ENCODE data around the gene OR51V1.

OR51V1 gene

GRCh38 chr11:5230266-5230665 is 29.8 kb upstream of the OR51V1 start:
- DNase-seq (ENCODE audit: low read depth in 2 of 2) = no peak

- no peak for DNase-seq (ENCODE audit: low read depth in 2 of 2)
These were observed 29.3 kb upstream of the OR51V1 start for GRCh38 chr11:5229796-5230195.

GRCh38 chr11:5229356-5229755 is 28.9 kb upstream of the OR51V1 start:
- DNase-seq (ENCODE audit: low read depth in 2 of 2) = no peak

GRCh38 chr11:5228124-5228523 is 27.6 kb upstream of the OR51V1 start:
- no peak for DNase-seq (ENCODE audit: low read depth in 2 of 2)

GRCh38 chr11:5227681-5228080 is 27.2 kb upstream of the OR51V1 start:
- DNase-seq (ENCODE audit: low read depth in 2 of 2) = no peak

DNA sequence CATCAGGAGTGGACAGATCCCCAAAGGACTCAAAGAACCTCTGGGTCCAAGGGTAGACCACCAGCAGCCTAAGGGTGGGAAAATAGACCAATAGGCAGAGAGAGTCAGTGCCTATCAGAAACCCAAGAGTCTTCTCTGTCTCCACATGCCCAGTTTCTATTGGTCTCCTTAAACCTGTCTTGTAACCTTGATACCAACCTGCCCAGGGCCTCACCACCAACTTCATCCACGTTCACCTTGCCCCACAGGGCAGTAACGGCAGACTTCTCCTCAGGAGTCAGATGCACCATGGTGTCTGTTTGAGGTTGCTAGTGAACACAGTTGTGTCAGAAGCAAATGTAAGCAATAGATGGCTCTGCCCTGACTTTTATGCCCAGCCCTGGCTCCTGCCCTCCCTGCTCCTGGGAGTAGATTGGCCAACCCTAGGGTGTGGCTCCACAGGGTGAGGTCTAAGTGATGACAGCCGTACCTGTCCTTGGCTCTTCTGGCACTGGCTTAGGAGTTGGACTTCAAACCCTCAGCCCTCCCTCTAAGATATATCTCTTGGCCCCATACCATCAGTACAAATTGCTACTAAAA is 26.3 kb upstream of the OR51V1 start, which contains the start of gene HBB:
HBB (minus strand) TSS at position 340 of the 579 bp plus-strand sequence; CDS start at position 290, 50 bp downstream.
- DNase-seq (ENCODE audit: low read depth in 2 of 2) = no peak

- no peak for DNase-seq (ENCODE audit: low read depth in 2 of 2)
These were observed 25.0 kb upstream of the OR51V1 start for GRCh38 chr11:5225480-5225871.

- no peak for DNase-seq (ENCODE audit: low read depth in 2 of 2)
These were observed 24.3 kb upstream of the OR51V1 start for GRCh38 chr11:5224538-5225479.

- DNase-seq (ENCODE audit: low read depth in 2 of 2) = no peak
These were observed 23.2 kb upstream of the OR51V1 start for GRCh38 chr11:5223686-5224085.

DNA sequence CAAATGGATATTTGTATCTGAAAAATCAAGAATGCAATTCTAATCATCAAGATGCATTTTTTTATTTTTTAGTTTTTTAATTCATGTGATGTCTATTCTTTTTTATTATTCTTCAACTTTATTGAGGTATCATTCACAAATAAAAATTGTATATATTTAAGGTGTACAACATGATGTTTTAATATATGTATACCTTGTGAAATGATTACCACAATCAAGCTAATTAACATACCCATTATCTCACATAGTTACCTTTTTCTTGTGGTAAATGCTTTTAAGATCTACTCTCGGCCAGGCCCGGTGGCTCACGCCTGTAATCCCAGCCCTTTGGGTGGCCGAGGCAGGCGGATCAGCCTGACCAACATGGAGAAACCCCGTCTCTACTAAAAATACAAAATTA is 22.7 kb upstream of the OR51V1 start:
- DNase-seq (ENCODE audit: low read depth in 2 of 2) = no peak

DNA sequence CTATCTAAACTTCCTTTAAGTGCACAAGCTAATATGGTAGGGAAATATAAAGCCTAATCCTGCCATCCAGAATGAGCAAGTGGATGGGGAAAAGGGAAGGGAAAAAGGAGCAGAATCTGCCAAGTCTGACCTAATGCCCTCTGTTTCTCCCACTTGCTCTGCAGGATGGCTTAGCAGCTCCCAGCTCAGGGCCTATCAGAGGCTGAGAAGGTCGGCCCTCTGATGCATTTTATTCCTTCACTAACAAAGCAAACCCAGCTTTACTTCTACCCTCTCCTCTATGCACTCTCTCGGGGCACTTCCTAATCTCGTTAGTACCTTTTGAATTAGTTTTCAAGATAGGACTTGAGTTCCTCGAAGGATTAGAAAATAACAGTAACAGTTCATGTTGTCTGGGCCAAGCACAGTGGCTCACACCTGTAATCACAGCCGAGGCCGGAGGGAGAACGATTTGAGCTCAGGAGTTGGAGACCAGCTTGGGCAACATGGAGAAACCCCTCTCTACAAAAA is 9.9 kb upstream of the OR51V1 start:
- no peak for DNase-seq (ENCODE audit: low read depth in 2 of 2)

DNA sequence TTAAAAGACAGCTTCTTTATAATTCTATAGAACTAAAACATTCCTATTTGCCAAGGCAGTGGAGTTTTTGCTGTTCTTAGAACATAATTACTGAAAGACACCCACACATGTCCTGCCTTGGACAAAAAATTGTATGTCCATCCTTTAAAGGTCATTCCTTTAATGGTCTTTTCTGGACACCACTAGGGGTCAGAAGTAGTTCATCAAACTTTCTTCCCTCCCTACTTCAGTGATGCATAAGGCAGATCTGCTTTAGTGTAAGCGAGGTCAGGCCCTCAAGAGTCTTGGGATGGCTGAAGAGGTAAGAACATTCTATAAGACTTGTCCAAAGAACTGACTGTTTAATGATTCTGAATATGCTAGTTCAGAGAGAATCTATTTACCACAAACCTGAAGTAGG is 4.3 kb upstream of the OR51V1 start:
- peak; percentile 12 to 27 for DNase-seq (ENCODE audit: low read depth in 2 of 2)

DNA sequence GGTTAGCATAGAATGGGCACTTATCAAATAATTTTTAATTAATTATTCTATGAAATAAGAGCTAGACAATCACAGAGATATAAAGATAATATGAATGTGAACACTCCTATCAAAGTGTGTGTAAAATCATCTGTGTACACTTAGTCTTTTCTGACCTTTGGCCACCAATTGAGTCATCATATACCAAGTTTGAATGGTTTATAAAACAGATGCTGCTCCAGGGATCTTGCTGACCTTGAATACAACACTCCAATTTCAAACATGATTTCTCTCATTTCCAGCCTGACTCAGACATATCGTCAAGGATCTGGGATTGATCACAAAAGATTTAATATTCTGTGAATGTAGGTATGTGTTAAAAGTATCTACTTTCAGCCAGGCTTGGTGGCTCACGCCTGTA is 2.9 kb upstream of the OR51V1 start:
- DNase-seq (ENCODE audit: low read depth in 2 of 2) = no peak

GRCh38 chr11:5198285-5198684 is 2.2 kb downstream of the OR51V1 start:
- no peak for DNase-seq (ENCODE audit: low read depth in 2 of 2)

DNA sequence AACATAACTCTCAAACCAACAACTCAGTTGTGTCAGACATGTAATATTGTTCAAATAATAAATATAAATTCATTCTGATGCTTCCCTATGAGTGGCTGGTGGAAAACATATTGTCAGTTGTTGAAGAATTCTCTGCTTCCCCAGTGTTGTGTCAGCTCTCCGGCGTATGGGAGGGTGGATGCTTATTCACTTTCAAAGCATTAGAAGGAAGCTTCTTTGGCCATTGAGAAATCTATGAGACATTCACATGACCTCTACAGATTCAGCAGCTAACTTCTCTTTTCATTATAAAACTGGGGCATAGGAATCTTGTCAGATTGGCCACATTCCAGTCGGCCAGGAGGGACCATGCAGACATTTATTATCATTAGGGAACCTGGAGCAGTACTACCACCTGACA is 2.9 kb downstream of the OR51V1 start:
- no peak for DNase-seq (ENCODE audit: low read depth in 2 of 2)

DNA sequence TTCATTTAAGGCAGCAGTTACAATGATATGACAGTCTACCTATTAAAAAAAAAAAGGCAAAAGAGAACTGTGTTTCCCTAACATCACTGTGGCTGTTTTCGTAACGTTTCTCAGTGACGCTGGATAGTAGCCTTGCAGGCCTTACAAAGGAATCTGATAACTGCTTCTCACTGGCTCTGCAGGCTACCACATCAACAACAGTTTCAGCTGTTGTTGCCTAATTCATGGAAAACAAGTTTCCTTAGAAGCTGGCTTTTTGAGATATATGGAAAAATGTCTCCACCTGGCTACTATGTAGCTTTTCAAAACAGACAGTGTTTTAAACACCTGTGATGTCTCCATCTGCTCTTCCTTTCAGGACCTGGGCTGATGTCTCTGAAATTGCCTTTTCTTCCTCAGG is 3.8 kb downstream of the OR51V1 start:
- DNase-seq (ENCODE audit: low read depth in 2 of 2) = no peak

- DNase-seq (ENCODE audit: low read depth in 2 of 2) = no peak
These were observed 4.4 kb downstream of the OR51V1 start for GRCh38 chr11:5196067-5196466.

GRCh38 chr11:5192738-5193137 is 7.7 kb downstream of the OR51V1 start:
- no peak for DNase-seq (ENCODE audit: low read depth in 2 of 2)

DNA sequence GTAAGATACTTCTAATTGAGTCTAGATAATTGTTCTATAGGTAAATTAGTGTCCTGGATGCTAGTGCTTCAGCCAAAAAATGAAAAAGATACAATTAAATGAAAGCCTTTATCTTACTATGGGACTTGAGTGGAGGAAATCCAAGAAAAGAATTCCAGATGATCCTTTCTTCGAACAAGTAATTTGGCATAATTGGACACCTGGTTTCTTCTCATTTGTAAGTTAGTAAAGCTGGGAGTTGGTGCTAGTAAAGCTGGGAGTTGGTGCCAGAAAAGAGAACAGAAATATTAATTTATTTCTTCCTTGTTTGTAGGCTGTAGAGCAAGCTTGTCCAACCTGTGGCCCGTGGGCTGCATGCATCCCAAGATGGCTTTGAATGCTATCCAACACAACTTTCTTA is 12.3 kb downstream of the OR51V1 start:
- no peak for DNase-seq (ENCODE audit: low read depth in 2 of 2)

GRCh38 chr11:5178046-5178837 is 22.2 kb downstream of the OR51V1 start:
- no peak for DNase-seq (ENCODE audit: low read depth in 2 of 2)

- DNase-seq (ENCODE audit: low read depth in 2 of 2) = no peak
These were observed 25.5 kb downstream of the OR51V1 start for GRCh38 chr11:5174934-5175333.

- no peak for DNase-seq (ENCODE audit: low read depth in 2 of 2)
These were observed 28.6 kb downstream of the OR51V1 start for GRCh38 chr11:5171856-5172255.
